Glomerular visceral epithelial cell (primary cell): Measurements from ENCODE around the gene PRCP.

Experiments
- DNase-seq: peaks from one replicate; pipeline ENCODE4 v3.0.0-alpha.2; 2016; ENCODE audit errors: extremely low spot score

Gene PRCP

GRCh38 chr11:82786001-82786400 lies 114.2 kb downstream of the PRCP start:
- DNase-seq: no peak

DNA sequence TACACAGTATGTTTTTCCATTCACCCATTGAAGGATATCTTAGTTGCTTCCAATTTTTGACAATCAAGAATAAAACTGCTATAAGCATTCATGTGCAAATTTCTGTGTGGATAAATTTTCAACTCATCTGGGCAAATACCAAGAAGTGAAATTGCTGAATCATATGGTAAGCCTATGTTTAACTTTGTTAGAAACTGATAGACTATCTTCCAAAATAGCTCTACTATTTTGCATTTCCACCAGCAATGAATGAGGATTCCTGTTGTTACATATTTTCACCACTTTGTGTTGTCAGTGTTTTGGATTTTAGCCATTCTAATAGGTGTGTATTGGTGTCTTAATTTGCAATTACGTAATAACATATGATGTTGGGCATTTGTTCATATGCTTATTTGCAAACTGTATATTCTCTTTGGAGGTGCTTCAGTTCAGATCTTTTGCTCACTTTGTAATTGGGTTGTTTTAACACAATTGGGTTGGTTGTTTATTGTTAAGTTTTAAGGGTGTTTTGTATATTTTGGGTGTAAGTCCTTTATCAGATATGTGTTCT lies 117.3 kb downstream of the PRCP start:
- DNase-seq: no peak

GRCh38 chr11:82778776-82779175 lies 121.5 kb downstream of the PRCP start:
- no peak for DNase-seq

DNA sequence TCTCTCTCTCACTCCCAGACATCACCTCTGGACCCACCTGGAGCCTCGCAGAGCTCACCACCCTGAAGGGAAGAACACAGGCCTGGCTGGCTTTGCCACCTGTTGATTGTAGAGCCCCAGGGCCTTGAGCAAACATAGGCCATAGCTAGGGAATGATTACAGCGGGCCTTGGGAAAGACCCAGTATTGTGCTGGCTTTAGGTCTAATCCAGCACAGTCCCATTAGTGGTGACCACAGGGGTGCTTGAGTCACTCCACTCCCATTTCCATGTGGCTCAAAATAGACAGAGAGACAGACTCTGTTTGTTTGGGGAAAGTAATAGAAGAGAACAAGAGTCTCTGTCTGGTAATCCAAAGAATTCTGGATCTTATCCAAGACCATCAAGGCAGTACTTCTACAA lies 123.9 kb downstream of the PRCP start:
- no peak for DNase-seq

DNA sequence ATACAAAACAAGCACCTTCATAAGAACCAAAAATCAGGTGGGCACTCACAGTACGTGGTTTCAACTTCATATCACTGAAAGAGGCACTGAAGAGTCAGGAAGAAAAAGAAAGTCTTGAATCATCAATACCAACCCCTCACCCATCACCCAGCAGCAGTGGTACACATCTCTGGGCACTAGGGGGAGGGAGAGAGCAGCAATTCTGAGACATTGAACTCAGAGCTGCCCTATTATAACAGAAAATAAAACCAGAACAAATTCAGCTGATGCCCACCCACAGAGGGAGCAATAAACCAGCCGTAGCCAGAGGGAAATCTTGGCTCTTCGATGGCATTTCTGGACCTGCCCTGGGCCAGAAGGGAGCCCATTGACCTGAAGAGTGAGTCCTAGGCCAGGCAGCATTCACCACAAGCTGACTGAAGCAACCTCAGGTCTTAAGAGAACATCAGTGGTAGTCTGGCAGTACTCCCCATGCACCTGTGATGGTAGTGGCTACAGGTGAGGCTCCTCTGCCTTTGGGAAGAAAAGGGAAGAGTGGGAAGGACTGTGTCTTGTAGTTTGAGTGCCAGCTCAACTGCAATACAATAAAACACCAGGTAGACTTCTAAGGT lies 124.4 kb downstream of the PRCP start:
- DNase-seq: peak; percentile 44

DNA sequence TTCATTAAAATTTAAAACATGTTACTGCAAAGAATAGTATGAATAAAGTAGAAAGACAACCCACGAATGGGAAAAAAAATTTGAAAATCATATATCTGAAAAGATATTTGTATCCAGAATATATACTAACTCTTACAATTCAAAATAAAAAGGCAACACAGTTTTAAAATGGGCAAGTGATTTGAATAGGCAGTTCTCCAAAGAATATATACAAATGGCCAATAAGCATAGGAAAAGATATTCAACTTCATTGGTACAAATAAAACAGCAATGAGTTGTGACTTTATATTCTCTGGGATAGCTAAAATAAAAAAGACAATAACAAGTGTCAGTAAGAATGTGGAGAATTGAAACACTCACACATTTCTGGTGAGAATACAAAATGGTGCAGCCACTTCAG lies 125.0 kb downstream of the PRCP start:
- DNase-seq: no peak
